ENCODE data around the gene CD209.
"Not testable (repeated sequence)": the region's sequence is repeated elsewhere in the genome, so short reads cannot be mapped to it uniquely, and the experiment has no call there.

Gene CD209

GRCh38 chr19:7746903-7747884 lies at the start of gene CD209:
Gene CD209, minus strand, starts transcription at chr19:7747534. Its CDS starts 23 bp downstream, at chr19:7747511.
- DNase-seq (ENCODE audit: low spot score), result no peak
- TF ChIP-seq CTCF (IDR thresholded peaks at IDR 0.05; ENCODE audit: extremely low read depth, missing control alignments), result no peak

GRCh38 chr19:7795555-7796161 lies 48.3 kb upstream of the CD209 start:
- TF ChIP-seq CTCF (IDR thresholded peaks at IDR 0.05; ENCODE audit: extremely low read depth, missing control alignments), result no peak
- DNase-seq (ENCODE audit: low spot score), result no peak

- no peak for DNase-seq (ENCODE audit: low spot score)
- TF ChIP-seq CTCF (IDR thresholded peaks at IDR 0.05; ENCODE audit: extremely low read depth, missing control alignments), result no peak
These were observed 46.2 kb upstream of the CD209 start for GRCh38 chr19:7793493-7793892.

GRCh38 chr19:7792701-7793100 lies 45.4 kb upstream of the CD209 start:
- not testable (repeated sequence) for DNase-seq (ENCODE audit: low spot score)

- DNase-seq (ENCODE audit: low spot score), result no peak
- TF ChIP-seq CTCF (IDR thresholded peaks at IDR 0.05; ENCODE audit: extremely low read depth, missing control alignments), result no peak
These were observed 44.9 kb upstream of the CD209 start for GRCh38 chr19:7792281-7792680.

GRCh38 chr19:7790416-7790815 lies 43.1 kb upstream of the CD209 start:
- DNase-seq (ENCODE audit: low spot score), result no peak
- TF ChIP-seq CTCF (IDR thresholded peaks at IDR 0.05; ENCODE audit: extremely low read depth, missing control alignments), result no peak

- DNase-seq (ENCODE audit: low spot score), result peak; percentile 33
- no peak for TF ChIP-seq CTCF (IDR thresholded peaks at IDR 0.05; ENCODE audit: extremely low read depth, missing control alignments)
These were observed 42.1 kb upstream of the CD209 start for GRCh38 chr19:7789447-7789846.

Measured in GM20000 (cell line).